HG02840 (cell line): ENCODE results near the gene NDNF.

Experiments
- ATAC-seq: cut with Tn5 transposase; IDR thresholded peaks from one replicate; pipeline ENCODE4 v1.9.1; 2021; ENCODE audit warnings: mild to moderate bottlenecking, moderate library complexity, moderate number of reproducible peaks; ENCODE audit not compliant: unreplicated experiment, low FRiP score

The NDNF gene

DNA sequence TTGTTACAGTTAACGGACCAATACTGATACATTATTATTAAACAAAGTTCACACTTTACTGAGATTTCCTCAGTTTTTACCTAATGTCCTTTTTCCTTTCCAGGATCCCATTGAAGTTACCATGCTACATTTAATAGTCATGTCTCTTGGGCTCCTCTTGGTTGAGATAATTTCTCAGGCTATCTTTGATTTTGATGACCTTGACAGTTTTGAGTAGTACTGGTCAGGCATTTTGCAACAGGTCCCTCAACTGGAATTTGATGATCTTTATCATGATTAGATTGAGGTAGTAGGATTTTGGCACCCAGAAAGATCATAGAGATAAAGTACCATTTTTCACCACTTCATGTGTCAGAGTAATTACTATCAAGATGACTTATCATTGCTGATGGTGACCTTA is 53.8 kb downstream of the NDNF start:
- ATAC-seq = no peak

DNA sequence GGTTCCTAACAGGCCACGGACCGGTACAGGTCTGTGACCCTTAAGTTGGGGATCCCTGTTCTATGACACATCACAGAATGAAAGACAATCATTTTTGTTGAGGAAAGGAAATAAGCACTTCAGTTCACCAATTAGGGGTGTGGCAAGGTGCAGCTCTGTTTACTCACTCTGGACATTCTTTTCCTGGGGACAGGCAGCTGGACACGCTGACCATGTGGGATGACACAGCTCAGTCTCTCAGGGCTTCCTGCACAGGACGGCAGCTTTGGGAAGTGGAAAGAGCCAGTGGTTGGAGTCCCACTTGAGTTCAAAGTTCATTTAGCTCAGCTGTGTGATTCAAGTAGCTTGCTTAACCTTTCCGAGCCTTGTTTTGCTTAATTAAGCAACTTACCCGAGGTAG is 55.7 kb downstream of the NDNF start:
- ATAC-seq = no peak

DNA sequence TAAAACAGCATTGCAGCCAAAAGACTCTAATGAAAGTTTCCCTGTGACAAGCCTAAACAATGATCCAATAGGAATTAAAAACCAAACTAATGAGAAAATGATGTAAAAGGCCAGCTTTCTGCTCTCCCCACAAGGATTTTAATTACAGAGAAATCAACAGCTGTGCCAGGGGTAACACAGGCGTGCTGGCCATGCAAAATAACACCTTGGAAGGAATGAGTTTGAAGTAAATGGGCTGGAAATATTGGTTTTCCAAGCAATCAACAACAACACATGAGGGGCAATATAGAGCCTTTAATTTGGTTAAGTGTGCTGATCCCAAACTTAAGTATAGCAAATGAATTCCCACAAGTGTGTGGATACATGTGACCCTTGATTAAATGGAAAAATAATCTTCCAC is 56.9 kb downstream of the NDNF start:
- ATAC-seq = no peak

DNA sequence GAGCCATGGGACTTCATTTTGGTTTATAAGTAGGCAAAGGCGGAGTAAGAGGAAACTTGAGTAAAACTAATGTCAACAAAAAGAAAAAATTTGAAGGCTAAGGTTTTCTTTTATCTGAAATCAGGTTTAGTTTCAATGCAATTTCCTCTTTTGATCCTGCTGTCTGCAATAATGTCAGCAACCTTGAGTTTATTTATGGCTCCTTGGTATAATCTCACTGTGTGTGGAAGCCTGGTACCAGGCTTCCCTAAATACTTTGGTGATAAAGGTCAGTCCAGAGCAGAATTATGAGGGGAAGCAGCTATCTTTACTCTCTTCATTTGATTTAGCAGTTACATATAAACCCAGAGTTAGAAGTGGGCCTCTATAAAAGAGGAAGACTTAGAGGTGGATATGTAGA is 57.8 kb downstream of the NDNF start:
- ATAC-seq = no peak

DNA sequence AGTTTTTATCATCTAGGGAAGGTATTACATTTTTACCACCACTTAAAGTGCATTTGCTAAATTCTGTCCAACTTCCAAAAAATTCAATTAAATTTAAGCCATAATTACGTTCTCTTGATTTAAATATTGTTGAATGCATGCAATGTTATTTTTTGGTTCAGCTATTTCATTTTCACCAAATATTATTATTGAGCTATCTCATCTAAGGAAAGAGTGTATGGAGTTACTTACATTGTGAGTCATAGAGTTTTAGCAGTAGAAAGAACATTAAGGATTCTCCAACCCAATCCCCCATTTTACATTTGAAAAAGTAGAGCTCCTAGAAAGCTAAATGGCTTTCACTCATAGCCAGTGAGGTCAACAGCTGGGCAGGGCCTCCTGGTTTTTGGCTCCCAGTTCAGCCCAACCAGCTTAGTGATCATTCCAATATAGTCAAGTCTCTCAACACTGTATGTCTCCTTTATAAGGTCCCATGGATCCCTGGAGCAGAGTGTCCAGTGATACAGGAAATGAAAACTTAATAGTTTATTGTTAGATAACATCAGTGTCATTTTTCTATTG is 60.5 kb downstream of the NDNF start:
- ATAC-seq = no peak

DNA sequence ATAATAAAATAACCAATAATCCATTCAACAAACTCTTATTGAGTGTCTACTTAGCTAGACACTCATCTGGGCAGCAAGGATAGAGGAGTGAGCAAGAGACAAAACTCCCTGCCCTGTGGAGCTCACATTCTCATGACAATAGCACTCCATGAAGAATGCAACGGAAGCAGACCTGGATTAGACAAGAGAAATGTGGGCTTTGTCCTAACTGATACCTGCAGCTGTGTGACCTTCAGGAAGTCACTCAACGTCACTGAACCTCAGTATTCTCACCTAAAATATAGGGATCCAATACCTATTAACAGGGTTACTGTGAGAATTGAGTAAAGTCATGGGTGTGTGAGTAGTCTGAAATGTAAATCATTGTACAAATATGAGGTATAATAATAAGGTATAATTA is 61.2 kb downstream of the NDNF start:
- no peak for ATAC-seq

DNA sequence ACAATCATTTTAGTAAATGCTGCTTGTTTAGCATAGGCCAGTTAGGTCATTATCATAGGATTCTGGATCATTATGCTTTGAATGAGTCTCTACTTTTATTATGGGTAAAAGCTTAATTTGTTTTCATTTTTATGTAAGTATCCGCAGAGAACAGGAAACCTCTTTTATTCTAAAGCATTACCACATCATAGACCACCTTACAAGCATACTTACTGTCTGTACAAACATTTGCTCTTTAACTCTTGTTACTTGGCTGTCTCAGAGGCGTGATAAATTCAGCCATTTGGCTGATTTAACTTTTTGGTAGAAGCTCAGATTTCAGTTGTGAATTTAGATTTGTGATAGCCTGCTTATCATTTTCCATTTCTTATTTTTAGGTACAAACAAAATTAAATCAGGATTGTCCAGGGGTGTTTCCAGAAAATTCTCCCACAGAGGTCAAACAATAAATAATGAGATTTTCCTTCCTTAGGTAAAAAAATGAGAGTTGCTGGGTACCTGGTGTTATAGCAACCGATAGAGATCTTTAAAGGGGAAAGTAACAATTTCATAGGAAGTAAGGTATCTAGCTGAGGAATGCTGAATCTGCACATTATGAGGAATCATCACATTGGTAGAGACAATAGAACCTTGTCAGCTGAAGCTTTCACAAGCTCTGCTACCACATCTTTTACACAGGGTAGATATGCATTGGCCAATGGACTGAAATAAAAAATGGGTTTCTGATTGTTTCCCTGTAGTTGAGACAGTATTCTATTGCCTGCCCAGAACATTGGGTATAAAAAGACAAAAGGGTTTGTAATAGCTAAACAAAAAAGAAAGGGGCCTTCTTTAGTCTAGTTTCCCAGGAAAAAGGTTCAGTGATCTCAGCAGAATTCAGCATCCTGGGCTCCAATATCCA is 62.5 kb downstream of the NDNF start:
- no peak for ATAC-seq

DNA sequence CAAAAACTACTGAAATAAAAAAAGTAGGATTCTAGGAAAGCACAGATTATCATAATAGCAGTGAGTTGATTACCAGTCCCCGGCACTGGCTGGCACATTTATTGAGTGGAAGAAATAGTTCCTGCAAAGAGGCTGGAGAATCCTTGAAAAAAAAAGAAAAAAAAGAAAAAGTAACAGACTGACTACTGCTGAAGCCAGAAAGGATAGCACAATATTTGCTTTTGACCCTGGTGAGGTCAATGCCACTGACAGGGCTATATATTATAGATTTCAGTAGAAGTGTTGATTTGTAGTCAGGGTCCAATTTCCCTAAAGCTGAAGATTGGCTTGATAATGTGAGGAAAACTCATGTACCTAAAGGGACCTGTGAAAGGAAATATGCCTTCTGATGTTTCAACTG is 64.7 kb downstream of the NDNF start:
- ATAC-seq = no peak

DNA sequence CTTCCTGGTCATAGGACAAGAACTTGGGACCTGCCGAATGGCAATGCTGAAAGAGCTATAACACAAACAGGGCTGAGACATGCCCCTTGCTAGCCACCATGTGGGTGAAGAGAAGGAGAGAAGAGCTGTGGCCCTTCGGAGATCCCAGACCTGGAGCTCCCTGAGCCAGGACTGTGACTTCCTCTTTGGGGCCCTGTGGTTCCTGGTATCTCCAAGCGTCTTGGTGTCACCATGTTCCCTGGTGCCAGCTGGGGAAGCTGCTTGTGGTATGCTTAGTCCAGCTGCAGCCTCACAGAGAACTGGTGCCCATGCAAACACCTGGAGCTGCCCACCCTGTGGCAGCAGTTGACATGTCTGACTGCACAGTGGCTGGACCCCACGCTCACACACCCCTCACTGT is 68.5 kb downstream of the NDNF start:
- ATAC-seq = no peak

DNA sequence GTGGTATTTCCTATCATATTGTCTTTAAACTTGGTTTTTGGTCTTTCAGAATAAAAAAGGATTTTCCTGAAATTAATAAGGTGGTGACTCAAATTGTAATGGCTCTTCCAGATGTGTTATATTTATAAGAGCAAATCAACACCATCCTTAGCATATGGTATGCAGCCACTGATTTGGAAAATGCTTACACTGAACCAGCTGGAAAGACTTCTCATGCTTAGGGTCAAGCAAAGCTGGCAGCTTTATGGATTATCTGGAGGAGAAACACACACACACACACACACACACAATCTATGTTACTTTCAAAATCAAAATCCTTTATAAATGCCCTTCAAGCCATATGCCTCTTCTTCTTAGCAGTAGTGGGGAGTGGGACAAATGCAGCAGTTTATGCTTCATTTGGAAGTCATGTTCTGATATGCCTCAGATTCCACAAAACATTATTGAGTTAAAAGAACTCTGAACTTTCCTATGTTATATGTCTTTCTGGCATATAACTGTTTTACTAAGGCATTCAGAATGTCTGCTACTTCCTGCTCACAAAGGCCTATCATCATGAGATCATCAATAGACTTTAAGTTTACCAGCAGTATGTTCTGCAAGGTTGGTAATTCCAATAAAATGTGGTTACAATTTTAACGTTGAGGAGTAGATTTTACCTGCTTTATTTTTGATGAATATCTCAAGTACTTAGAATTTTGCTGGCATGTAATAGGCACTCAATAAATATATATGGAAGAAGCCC is 76.9 kb downstream of the NDNF start:
- ATAC-seq = no peak

DNA sequence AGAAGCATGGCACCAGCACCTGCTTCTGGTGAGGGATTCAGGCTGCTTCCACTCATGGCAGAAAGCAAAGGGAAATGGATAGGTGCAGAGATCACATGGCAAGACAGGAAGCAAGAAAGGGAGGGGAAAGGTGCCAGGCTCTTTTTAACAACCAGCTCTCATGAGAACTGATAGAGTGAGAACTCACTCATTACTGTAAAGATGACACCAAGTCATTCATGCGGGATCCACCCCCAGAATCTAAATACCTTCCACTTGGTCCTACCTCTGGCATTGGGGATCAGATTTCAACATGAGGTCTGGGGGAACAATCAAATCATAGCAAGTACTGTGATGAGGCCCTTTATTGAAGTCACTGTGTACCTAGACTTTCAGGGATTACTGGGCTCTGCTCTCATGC is 77.8 kb downstream of the NDNF start:
- ATAC-seq = no peak

DNA sequence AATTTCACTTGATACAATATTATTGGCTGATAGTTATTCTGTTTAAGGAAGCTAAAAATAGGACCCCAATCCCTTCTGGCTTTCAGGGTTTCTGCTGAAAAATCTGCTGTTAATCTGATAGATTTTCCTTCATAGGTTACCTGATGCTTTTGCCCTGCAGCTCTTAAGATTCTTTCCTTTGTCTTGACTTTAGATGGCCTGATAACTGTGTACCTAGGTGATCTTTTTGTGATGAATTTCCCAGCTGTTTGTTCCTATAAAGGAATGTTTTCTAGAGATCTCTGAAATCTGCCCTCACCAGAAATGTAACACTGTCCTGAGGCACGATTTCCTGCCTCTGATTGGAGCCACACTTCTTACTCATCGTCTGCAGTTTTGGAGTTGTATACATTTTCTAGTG is 80.5 kb downstream of the NDNF start:
- ATAC-seq = no peak

DNA sequence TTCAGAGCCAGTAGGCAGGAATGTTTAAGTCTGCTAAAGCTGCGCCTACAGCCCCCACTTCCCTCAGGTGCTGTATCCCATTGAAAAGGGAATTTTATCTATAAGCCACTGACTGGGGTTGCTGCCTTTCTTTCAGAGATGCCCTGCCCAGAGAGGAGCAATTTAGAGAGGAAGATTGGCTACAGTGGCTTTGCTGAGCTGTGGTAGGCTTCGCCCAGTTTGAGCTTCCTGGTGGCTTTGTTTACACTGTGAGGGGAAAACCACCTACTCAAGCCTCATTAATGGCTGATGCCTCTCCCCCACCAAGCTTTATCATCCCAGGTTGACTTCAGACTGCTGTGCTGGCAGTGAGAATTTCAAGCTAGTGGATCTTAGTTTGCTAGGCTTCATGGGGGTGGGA is 82.1 kb downstream of the NDNF start:
- ATAC-seq = no peak
